ENCODE measurements around the gene INPP4B.

The INPP4B gene

GRCh38 chr4:142705820-142706219, 140.3 kb downstream of the INPP4B start:
- no peak overlapping the region for H3K27ac ChIP-seq (ENCODE audit: low read length)

GRCh38 chr4:142703694-142704309, 142.3 kb downstream of the INPP4B start:
- Histone ChIP-seq H3K4me1 (ENCODE audit: control insufficient read depth, insufficient read depth, low read length) (no peaks in the 10 kb centered on the region), H3K4me3 (ENCODE audit: low read length in 2 of 2) (no peak overlapping the region), H3K27ac (ENCODE audit: low read length) (no peak overlapping the region), H3K9ac (ENCODE audit: low read length in 2 of 2) (no peak overlapping the region), H3K9me3 (ENCODE audit: control insufficient read depth in 2 of 2, low read length in 2 of 2) (no peaks in the 10 kb centered on the region), H3K36me3 (ENCODE audit: control insufficient read depth in 2 of 2, insufficient read depth in 2 of 2, low read length in 2 of 2) (no peaks in the 10 kb centered on the region), H3K27me3 (ENCODE audit: control insufficient read depth in 1 of 2, insufficient read depth in 2 of 2, low read length in 2 of 2) (no peaks in the 10 kb centered on the region)

More at GRCh38 chr4:142705820-142706219, 140.3 kb downstream of the INPP4B start:
- no peak overlapping the region for H3K9ac ChIP-seq (ENCODE audit: low read length in 2 of 2)
- H3K4me1 ChIP-seq (ENCODE audit: control insufficient read depth, insufficient read depth, low read length): no peaks in the 10 kb centered on the region
- H3K27me3 ChIP-seq (ENCODE audit: control insufficient read depth in 1 of 2, insufficient read depth in 2 of 2, low read length in 2 of 2): no peaks in the 10 kb centered on the region
- no peaks in the 10 kb centered on the region for H3K36me3 ChIP-seq (ENCODE audit: control insufficient read depth in 2 of 2, insufficient read depth in 2 of 2, low read length in 2 of 2)
- no peaks in the 10 kb centered on the region for H3K9me3 ChIP-seq (ENCODE audit: control insufficient read depth in 2 of 2, low read length in 2 of 2)
- H3K4me3 ChIP-seq (ENCODE audit: low read length in 2 of 2): no peak overlapping the region

- Histone ChIP-seq H3K36me3 (ENCODE audit: control insufficient read depth in 2 of 2, insufficient read depth in 2 of 2, low read length in 2 of 2) (no peaks in the 10 kb centered on the region), H3K4me3 (ENCODE audit: low read length in 2 of 2) (no peak overlapping the region), H3K9ac (ENCODE audit: low read length in 2 of 2) (no peak overlapping the region), H3K27ac (ENCODE audit: low read length) (no peak overlapping the region), H3K4me1 (ENCODE audit: control insufficient read depth, insufficient read depth, low read length) (peaks cover 4% of the 10 kb centered on the region), H3K27me3 (ENCODE audit: control insufficient read depth in 1 of 2, insufficient read depth in 2 of 2, low read length in 2 of 2) (no peaks in the 10 kb centered on the region), H3K9me3 (ENCODE audit: control insufficient read depth in 2 of 2, low read length in 2 of 2) (no peaks in the 10 kb centered on the region)
Measured at GRCh38 chr4:142701017-142701416, 145.1 kb downstream of the INPP4B start.

GRCh38 chr4:142700531-142700930, 145.6 kb downstream of the INPP4B start:
- no peak overlapping the region for H3K9ac ChIP-seq (ENCODE audit: low read length in 2 of 2)

GRCh38 chr4:142698552-142698951, 147.5 kb downstream of the INPP4B start:
- H3K27ac ChIP-seq (ENCODE audit: low read length): no peak overlapping the region

More at GRCh38 chr4:142700531-142700930, 145.6 kb downstream of the INPP4B start:
- Histone ChIP-seq H3K4me1 (ENCODE audit: control insufficient read depth, insufficient read depth, low read length) (peaks cover 4% of the 10 kb centered on the region), H3K36me3 (ENCODE audit: control insufficient read depth in 2 of 2, insufficient read depth in 2 of 2, low read length in 2 of 2) (no peaks in the 10 kb centered on the region), H3K9me3 (ENCODE audit: control insufficient read depth in 2 of 2, low read length in 2 of 2) (no peaks in the 10 kb centered on the region), H3K4me3 (ENCODE audit: low read length in 2 of 2) (no peak overlapping the region), H3K27me3 (ENCODE audit: control insufficient read depth in 1 of 2, insufficient read depth in 2 of 2, low read length in 2 of 2) (no peaks in the 10 kb centered on the region), H3K27ac (ENCODE audit: low read length) (no peak overlapping the region)

GRCh38 chr4:142697928-142698327, 148.2 kb downstream of the INPP4B start:
- Histone ChIP-seq H3K27ac (ENCODE audit: low read length) (no peak overlapping the region), H3K27me3 (ENCODE audit: control insufficient read depth in 1 of 2, insufficient read depth in 2 of 2, low read length in 2 of 2) (no peaks in the 10 kb centered on the region), H3K9ac (ENCODE audit: low read length in 2 of 2) (no peak overlapping the region), H3K4me3 (ENCODE audit: low read length in 2 of 2) (no peak overlapping the region), H3K4me1 (ENCODE audit: control insufficient read depth, insufficient read depth, low read length) (peaks cover 4% of the 10 kb centered on the region), H3K36me3 (ENCODE audit: control insufficient read depth in 2 of 2, insufficient read depth in 2 of 2, low read length in 2 of 2) (no peaks in the 10 kb centered on the region), H3K9me3 (ENCODE audit: control insufficient read depth in 2 of 2, low read length in 2 of 2) (no peaks in the 10 kb centered on the region)

More at GRCh38 chr4:142698552-142698951, 147.5 kb downstream of the INPP4B start:
- no peak overlapping the region for H3K9ac ChIP-seq (ENCODE audit: low read length in 2 of 2)
- H3K4me3 ChIP-seq (ENCODE audit: low read length in 2 of 2): no peak overlapping the region
- no peaks in the 10 kb centered on the region for H3K27me3 ChIP-seq (ENCODE audit: control insufficient read depth in 1 of 2, insufficient read depth in 2 of 2, low read length in 2 of 2)
- H3K9me3 ChIP-seq (ENCODE audit: control insufficient read depth in 2 of 2, low read length in 2 of 2): no peaks in the 10 kb centered on the region
- peaks cover 4% of the 10 kb centered on the region for H3K4me1 ChIP-seq (ENCODE audit: control insufficient read depth, insufficient read depth, low read length)
- no peaks in the 10 kb centered on the region for H3K36me3 ChIP-seq (ENCODE audit: control insufficient read depth in 2 of 2, insufficient read depth in 2 of 2, low read length in 2 of 2)

- Histone ChIP-seq H3K4me3 (ENCODE audit: low read length in 2 of 2) (no peak overlapping the region), H3K27ac (ENCODE audit: low read length) (no peak overlapping the region), H3K36me3 (ENCODE audit: control insufficient read depth in 2 of 2, insufficient read depth in 2 of 2, low read length in 2 of 2) (no peaks in the 10 kb centered on the region), H3K4me1 (ENCODE audit: control insufficient read depth, insufficient read depth, low read length) (peaks cover 4% of the 10 kb centered on the region), H3K9ac (ENCODE audit: low read length in 2 of 2) (no peak overlapping the region), H3K9me3 (ENCODE audit: control insufficient read depth in 2 of 2, low read length in 2 of 2) (no peaks in the 10 kb centered on the region), H3K27me3 (ENCODE audit: control insufficient read depth in 1 of 2, insufficient read depth in 2 of 2, low read length in 2 of 2) (no peaks in the 10 kb centered on the region)
Measured at GRCh38 chr4:142697320-142697719, 148.8 kb downstream of the INPP4B start.

- peak overlapping the region; percentile 32 for H3K27ac ChIP-seq (ENCODE audit: low read length)
- H3K36me3 ChIP-seq (ENCODE audit: control insufficient read depth in 2 of 2, insufficient read depth in 2 of 2, low read length in 2 of 2): no peaks in the 10 kb centered on the region
- no peaks in the 10 kb centered on the region for H3K9me3 ChIP-seq (ENCODE audit: control insufficient read depth in 2 of 2, low read length in 2 of 2)
- no peak overlapping the region for H3K9ac ChIP-seq (ENCODE audit: low read length in 2 of 2)
- H3K27me3 ChIP-seq (ENCODE audit: control insufficient read depth in 1 of 2, insufficient read depth in 2 of 2, low read length in 2 of 2): no peaks in the 10 kb centered on the region
- H3K4me3 ChIP-seq (ENCODE audit: low read length in 2 of 2): peak overlapping the region in 1 of 2 donors; percentile 44
- peaks cover 4% of the 10 kb centered on the region for H3K4me1 ChIP-seq (ENCODE audit: control insufficient read depth, insufficient read depth, low read length)
Measured at GRCh38 chr4:142696334-142697122, 149.6 kb downstream of the INPP4B start.

GRCh38 chr4:142690406-142691163, 155.5 kb downstream of the INPP4B start:
- no peak overlapping the region for H3K27ac ChIP-seq (ENCODE audit: low read length)
- no peaks in the 10 kb centered on the region for H3K4me1 ChIP-seq (ENCODE audit: control insufficient read depth, insufficient read depth, low read length)
- H3K9ac ChIP-seq (ENCODE audit: low read length in 2 of 2): no peak overlapping the region
- H3K36me3 ChIP-seq (ENCODE audit: control insufficient read depth in 2 of 2, insufficient read depth in 2 of 2, low read length in 2 of 2): no peaks in the 10 kb centered on the region
- no peaks in the 10 kb centered on the region for H3K9me3 ChIP-seq (ENCODE audit: control insufficient read depth in 2 of 2, low read length in 2 of 2)
- no peaks in the 10 kb centered on the region for H3K27me3 ChIP-seq (ENCODE audit: control insufficient read depth in 1 of 2, insufficient read depth in 2 of 2, low read length in 2 of 2)
- no peak overlapping the region for H3K4me3 ChIP-seq (ENCODE audit: low read length in 2 of 2)

GRCh38 chr4:142687547-142688275, 158.4 kb downstream of the INPP4B start:
- Histone ChIP-seq H3K9ac (ENCODE audit: low read length in 2 of 2) (no peak overlapping the region), H3K4me1 (ENCODE audit: control insufficient read depth, insufficient read depth, low read length) (no peaks in the 10 kb centered on the region), H3K4me3 (ENCODE audit: low read length in 2 of 2) (no peak overlapping the region), H3K36me3 (ENCODE audit: control insufficient read depth in 2 of 2, insufficient read depth in 2 of 2, low read length in 2 of 2) (no peaks in the 10 kb centered on the region), H3K27me3 (ENCODE audit: control insufficient read depth in 1 of 2, insufficient read depth in 2 of 2, low read length in 2 of 2) (no peaks in the 10 kb centered on the region), H3K9me3 (ENCODE audit: control insufficient read depth in 2 of 2, low read length in 2 of 2) (no peaks in the 10 kb centered on the region), H3K27ac (ENCODE audit: low read length) (no peak overlapping the region)
